Astrocyte (in vitro differentiated cells and primary cell): ENCODE data around the gene ADAMTS6. TPM values are rescaled to one million over a fixed set of nuclear protein-coding genes. Genes with fewer than 3 reads are reported as not detected.

Experiments used
- DNase-seq: peaks from one replicate; pipeline ENCODE4 v3.0.0-alpha.2; 2010; ENCODE audit warnings: low read depth
- FAIRE-seq: peaks from 2 replicates; lab custom pipeline; 2011; peaks lifted over from hg19 to GRCh38; lab: Jason Lieb, UNC
- H2AFZ ChIP-seq: 2 replicates; pipeline ENCODE4 v1.6.0; 2012; ENCODE audit warnings: low read depth, low read length, inconsistent platforms
- H3K27ac ChIP-seq: 2 replicates; pipeline ENCODE4 v1.5.1; 2011; ENCODE audit warnings: low read depth, low read length, inconsistent platforms
- H3K27me3 ChIP-seq: 2 replicates; pipeline ENCODE4 v1.6.0; 2011; ENCODE audit warnings: low read length, inconsistent platforms; ENCODE audit not compliant: insufficient read depth
- H3K36me3 ChIP-seq: 2 replicates; pipeline ENCODE4 v1.5.1; 2011; ENCODE audit warnings: low read length, inconsistent platforms; ENCODE audit not compliant: insufficient read depth
- H3K4me1 ChIP-seq: 2 replicates; pipeline ENCODE4 v1.5.1; 2011; ENCODE audit warnings: low read length, inconsistent platforms; ENCODE audit not compliant: insufficient read depth
- H3K4me2 ChIP-seq: 2 replicates; pipeline ENCODE4 v1.6.0; 2012; ENCODE audit warnings: low read length, inconsistent platforms
- H3K4me3 ChIP-seq: 2 replicates; pipeline ENCODE4 v1.5.1; 2011; ENCODE audit warnings: low read depth, mild to moderate bottlenecking, low read length, inconsistent platforms; ENCODE audit not compliant: insufficient read depth
- H3K79me2 ChIP-seq: 2 replicates; pipeline ENCODE4 v1.6.0; 2012; ENCODE audit warnings: mild to moderate bottlenecking, low read length, inconsistent platforms; ENCODE audit not compliant: insufficient read depth
- H3K9ac ChIP-seq: 2 replicates; pipeline ENCODE4 v1.6.0; 2012; ENCODE audit warnings: mild to moderate bottlenecking, low read length, inconsistent platforms
- H3K9me3 ChIP-seq: 2 replicates; pipeline ENCODE4 v1.5.1; 2012; ENCODE audit warnings: low read depth, mild to moderate bottlenecking, low read length, inconsistent platforms; ENCODE audit not compliant: insufficient read depth
- H4K20me1 ChIP-seq: 2 replicates; pipeline ENCODE4 v1.6.0; 2012; ENCODE audit warnings: low read length, inconsistent platforms; ENCODE audit not compliant: insufficient read depth
- H3K27ac Mint-ChIP-seq: one replicate; pipeline ENCODE4 v1.8.0; 2021; ENCODE audit warnings: mild to moderate bottlenecking, mixed read lengths; ENCODE audit not compliant: unreplicated experiment
- H3K27me3 Mint-ChIP-seq: one replicate; pipeline ENCODE4 v1.8.0; 2021; ENCODE audit warnings: low read depth, mixed read lengths; ENCODE audit not compliant: unreplicated experiment
- H3K36me3 Mint-ChIP-seq: one replicate; pipeline ENCODE4 v1.8.0; 2021; ENCODE audit warnings: low read depth, mixed read lengths; ENCODE audit not compliant: unreplicated experiment
- H3K4me1 Mint-ChIP-seq: one replicate; pipeline ENCODE4 v1.8.0; 2021; ENCODE audit warnings: low read depth, mixed read lengths; ENCODE audit not compliant: unreplicated experiment
- H3K4me3 Mint-ChIP-seq: one replicate; pipeline ENCODE4 v1.8.0; 2021; ENCODE audit warnings: mild to moderate bottlenecking, moderate library complexity, mixed read lengths; ENCODE audit not compliant: unreplicated experiment
- H3K9me3 Mint-ChIP-seq: one replicate; pipeline ENCODE4 v1.8.0; 2021; ENCODE audit warnings: mild to moderate bottlenecking, mixed read lengths; ENCODE audit not compliant: unreplicated experiment
- CTCF ChIP-seq: IDR thresholded peaks from 2 replicates; pipeline ENCODE4 v1.5.1; 2011; ENCODE audit warnings: low read depth, mild to moderate bottlenecking, inconsistent platforms, low read length, moderate library complexity; ENCODE audit not compliant: insufficient read depth
- EZH2 ChIP-seq: IDR thresholded peaks from 2 replicates; pipeline ENCODE4 v1.6.1; 2012; ENCODE audit warnings: mild to moderate bottlenecking, low read length, inconsistent platforms; ENCODE audit not compliant: insufficient read depth
- total RNA-seq: library from RNA; stranded (reverse); gene quantifications from 2 replicates; pipeline ENCODE4 v1.2.1, GENCODE V29; 2021

ADAMTS6 gene
- total RNA-seq, 1 donor from 2014 or later = 27.7 TPM

GRCh38 chr5:65199993-65200675, 281.6 kb downstream of the ADAMTS6 start:
- DNase-seq = peak; percentile 83
- Histone ChIP-seq H3K27ac (peak overlapping the region; percentile 99), H3K9me3 (no peaks in the 10 kb centered on the region), H3K4me3 (no peak overlapping the region), H3K9ac (peak overlapping the region; percentile 79), H3K36me3 (peaks cover 21% of the 10 kb centered on the region), H4K20me1 (no peaks in the 10 kb centered on the region), H3K4me1 (peaks cover 41% of the 10 kb centered on the region), H3K79me2 (peaks cover 14% of the 10 kb centered on the region), H3K27me3 (no peaks in the 10 kb centered on the region), H2AFZ (no peak overlapping the region), H3K4me2 (no peak overlapping the region)
- Mint-ChIP-seq H3K27me3 (no peaks in the 10 kb centered on the region), H3K27ac (peak overlapping the region; percentile 97), H3K4me1 (peaks cover 42% of the 10 kb centered on the region), H3K9me3 (no peaks in the 10 kb centered on the region), H3K36me3 (peaks cover 18% of the 10 kb centered on the region), H3K4me3 (no peak overlapping the region)
- FAIRE-seq = peak; percentile 60
- no peak for TF ChIP-seq EZH2
- TF ChIP-seq CTCF = no peak

- peaks cover 26% of the 10 kb centered on the region for H3K36me3 ChIP-seq
- peaks cover 20% of the 10 kb centered on the region for H3K36me3 Mint-ChIP-seq
- DNase-seq = peak; percentile 100
- no peaks in the 10 kb centered on the region for H3K27me3 Mint-ChIP-seq
- no peaks in the 10 kb centered on the region for H4K20me1 ChIP-seq
- peaks cover 32% of the 10 kb centered on the region for H3K4me1 ChIP-seq
- H3K27me3 ChIP-seq = no peaks in the 10 kb centered on the region
- peak overlapping the region; percentile 57 for H3K4me2 ChIP-seq
- H2AFZ ChIP-seq = no peak overlapping the region
- H3K4me3 Mint-ChIP-seq = no peak overlapping the region
- TF ChIP-seq CTCF = no peak
- no peak for TF ChIP-seq EZH2
- no peaks in the 10 kb centered on the region for H3K9me3 ChIP-seq
- peak overlapping the region; percentile 87 for H3K9ac ChIP-seq
- peaks cover 33% of the 10 kb centered on the region for H3K4me1 Mint-ChIP-seq
- no peaks in the 10 kb centered on the region for H3K9me3 Mint-ChIP-seq
- peak overlapping the region; percentile 10 for H3K4me3 ChIP-seq
- peak overlapping the region; percentile 97 for H3K27ac Mint-ChIP-seq
- peak overlapping the region; percentile 99 for H3K27ac ChIP-seq
- peak; percentile 100 for FAIRE-seq
- H3K79me2 ChIP-seq = peaks cover 17% of the 10 kb centered on the region
Measured at GRCh38 chr5:65198456-65199120, 283.1 kb downstream of the ADAMTS6 start.
